ENCODE results near the gene HADH. TPM values are rescaled to one million over a fixed set of nuclear protein-coding genes. Genes with fewer than 3 reads are reported as not detected.

The HADH gene
- total RNA-seq, 1 donor from 2014 or later: 30.9 TPM

DNA sequence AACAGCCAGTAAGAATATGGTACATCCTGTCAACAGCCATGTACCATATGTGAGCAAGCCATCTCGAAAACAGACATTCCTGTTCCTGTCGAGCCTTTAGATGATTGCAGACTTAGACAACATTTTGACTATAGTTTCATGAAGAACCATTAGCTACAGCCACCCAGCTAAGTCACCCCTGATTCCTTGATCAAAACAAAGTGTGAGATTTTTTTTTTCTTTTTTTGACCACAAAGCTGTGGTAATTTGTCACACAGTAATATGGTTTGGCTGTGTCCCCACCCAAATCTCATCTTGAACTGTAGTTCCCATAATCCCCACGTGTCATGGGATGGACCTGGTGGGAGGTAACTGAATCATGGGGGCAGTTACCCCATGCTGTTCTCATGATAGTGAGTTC lies 15.2 kb upstream of the HADH start:
- Histone ChIP-seq H3K36me3 (no peaks in the 10 kb centered on the region), H3K4me1 (no peaks in the 10 kb centered on the region), H3K9me3 (no peaks in the 10 kb centered on the region), H3K27ac (no peak overlapping the region), H3K27me3 (no peaks in the 10 kb centered on the region), H3K4me3 (no peak overlapping the region)
- intact Hi-C loops (cut with DNase I): no loop called here
- TF ChIP-seq, protein P1, sequence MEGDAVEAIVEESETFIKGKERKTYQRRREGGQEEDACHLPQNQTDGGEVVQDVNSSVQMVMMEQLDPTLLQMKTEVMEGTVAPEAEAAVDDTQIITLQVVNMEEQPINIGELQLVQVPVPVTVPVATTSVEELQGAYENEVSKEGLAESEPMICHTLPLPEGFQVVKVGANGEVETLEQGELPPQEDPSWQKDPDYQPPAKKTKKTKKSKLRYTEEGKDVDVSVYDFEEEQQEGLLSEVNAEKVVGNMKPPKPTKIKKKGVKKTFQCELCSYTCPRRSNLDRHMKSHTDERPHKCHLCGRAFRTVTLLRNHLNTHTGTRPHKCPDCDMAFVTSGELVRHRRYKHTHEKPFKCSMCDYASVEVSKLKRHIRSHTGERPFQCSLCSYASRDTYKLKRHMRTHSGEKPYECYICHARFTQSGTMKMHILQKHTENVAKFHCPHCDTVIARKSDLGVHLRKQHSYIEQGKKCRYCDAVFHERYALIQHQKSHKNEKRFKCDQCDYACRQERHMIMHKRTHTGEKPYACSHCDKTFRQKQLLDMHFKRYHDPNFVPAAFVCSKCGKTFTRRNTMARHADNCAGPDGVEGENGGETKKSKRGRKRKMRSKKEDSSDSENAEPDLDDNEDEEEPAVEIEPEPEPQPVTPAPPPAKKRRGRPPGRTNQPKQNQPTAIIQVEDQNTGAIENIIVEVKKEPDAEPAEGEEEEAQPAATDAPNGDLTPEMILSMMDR (IDR thresholded peaks at IDR 0.05): no peak
- TF ChIP-seq POLR2A (IDR thresholded peaks at IDR 0.05) (no peak), POLR2AphosphoS5 (IDR thresholded peaks at IDR 0.05; ENCODE audit: insufficient read depth in 1 of 2, low read depth in 1 of 2) (no peak)
- DNase-seq (ENCODE audit: extremely low spot score in 2 of 2): no peak

DNA sequence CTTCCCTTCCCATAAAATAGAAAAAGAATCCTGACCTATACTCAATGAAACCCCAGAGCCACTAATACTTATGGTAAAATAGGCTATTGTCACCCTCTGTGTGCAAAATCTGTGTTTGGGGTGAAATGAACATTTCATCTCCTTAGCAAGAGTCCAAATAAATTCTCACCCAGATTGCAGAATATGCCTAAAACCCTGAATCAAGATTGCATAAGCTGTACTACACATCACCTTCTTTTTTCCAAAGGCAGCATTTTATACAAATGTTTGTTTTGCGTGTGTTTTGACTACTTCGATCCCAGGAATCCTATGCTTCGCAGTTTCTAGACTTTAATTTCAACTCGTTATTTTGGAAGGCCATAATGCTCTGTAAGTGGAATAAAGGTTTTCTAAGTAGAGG lies 12.2 kb upstream of the HADH start:
- intact Hi-C loops (cut with DNase I): no loop called here
- no peak for DNase-seq (ENCODE audit: extremely low spot score in 2 of 2)
- Histone ChIP-seq H3K27ac (no peak overlapping the region), H3K4me3 (no peak overlapping the region), H3K36me3 (no peaks in the 10 kb centered on the region), H3K4me1 (no peaks in the 10 kb centered on the region), H3K27me3 (no peaks in the 10 kb centered on the region), H3K9me3 (no peaks in the 10 kb centered on the region)
- TF ChIP-seq, protein P1 (IDR thresholded peaks at IDR 0.05): no peak

DNA sequence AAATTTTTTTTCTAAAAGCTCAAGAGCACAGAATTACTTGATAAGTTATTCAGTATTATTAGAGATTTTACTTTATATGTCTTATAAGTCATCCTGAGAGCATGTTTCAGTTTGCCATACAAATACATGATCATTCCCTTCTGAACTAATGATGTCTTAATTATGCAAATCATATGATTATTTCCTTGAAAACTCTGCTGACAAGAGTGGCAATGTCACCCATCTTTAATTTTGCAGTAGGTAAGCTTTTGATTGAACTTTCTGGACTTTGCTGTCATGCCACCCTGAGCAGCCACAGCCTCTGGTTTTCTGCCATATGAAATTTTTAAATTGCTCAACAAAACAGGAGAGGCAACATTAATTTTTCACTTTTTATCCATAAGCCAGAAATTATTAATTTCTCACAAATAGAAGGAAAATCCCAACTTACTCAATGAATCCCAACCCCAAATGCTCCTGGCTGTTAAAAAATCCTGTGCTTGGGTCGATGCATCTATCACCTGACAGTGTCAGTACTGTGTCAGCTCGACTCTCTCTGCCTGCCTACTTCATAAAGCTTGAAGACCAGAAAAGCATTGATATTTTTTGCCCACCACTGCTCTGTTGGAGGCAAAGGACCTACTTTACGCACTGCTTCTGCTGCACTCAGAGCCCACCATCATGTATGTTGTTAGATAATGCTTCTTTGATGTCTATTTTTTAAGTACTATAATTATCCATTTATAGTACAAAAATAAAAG lies 11.6 kb upstream of the HADH start:
- H3K4me3 ChIP-seq: no peak overlapping the region
- no peak for DNase-seq (ENCODE audit: extremely low spot score in 2 of 2)
- H3K9me3 ChIP-seq: no peaks in the 10 kb centered on the region
- H3K27ac ChIP-seq: no peak overlapping the region
- H3K4me1 ChIP-seq: no peaks in the 10 kb centered on the region
- intact Hi-C loops (cut with DNase I): no loop called here
- TF ChIP-seq, protein P1 (IDR thresholded peaks at IDR 0.05): no peak
- TF ChIP-seq POLR2AphosphoS5 (IDR thresholded peaks at IDR 0.05; ENCODE audit: insufficient read depth in 1 of 2, low read depth in 1 of 2): no peak
- TF ChIP-seq POLR2A (IDR thresholded peaks at IDR 0.05): no peak
- H3K36me3 ChIP-seq: no peaks in the 10 kb centered on the region
- H3K27me3 ChIP-seq: no peaks in the 10 kb centered on the region

DNA sequence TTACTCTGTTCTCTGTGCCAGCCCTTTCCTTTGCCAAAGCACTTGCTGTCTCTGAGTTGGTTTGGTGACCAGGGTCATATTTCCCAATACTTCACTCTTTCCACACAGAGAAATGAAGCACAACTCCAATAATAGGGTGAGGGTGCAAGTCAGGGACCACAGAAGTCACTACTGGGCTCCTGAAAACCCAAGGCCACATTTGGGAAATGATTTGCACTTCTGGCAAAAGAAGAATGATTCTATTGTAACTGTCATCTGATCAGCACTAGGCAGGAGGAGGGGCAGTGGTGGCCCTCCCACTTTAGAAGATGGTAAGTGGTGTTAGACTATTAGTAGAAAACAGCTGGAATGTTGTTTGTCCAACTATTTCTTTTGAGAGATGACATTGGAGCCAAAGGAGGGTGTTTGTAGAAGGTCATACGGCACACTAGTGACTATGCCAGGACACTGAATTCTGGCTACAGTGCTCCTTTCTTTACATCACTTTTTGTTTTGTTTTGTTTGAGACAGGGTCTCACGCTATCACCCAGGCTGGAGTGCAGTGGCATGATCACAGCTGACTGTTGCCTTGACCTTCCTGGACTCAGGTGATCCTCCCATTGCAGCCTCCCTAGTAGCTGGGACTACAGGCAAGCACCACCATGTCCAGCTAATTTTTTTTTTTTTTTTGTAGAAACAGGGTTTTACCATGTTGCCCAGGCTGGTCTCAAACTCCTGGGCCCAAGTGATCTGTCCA lies 10.8 kb upstream of the HADH start:
- intact Hi-C loops (cut with DNase I): no loop called here
- H3K36me3 ChIP-seq: no peaks in the 10 kb centered on the region
- no peak overlapping the region for H3K4me3 ChIP-seq
- H3K27ac ChIP-seq: no peak overlapping the region
- no peak for TF ChIP-seq POLR2A (IDR thresholded peaks at IDR 0.05)
- TF ChIP-seq, protein P1 (IDR thresholded peaks at IDR 0.05): no peak
- TF ChIP-seq POLR2AphosphoS5 (IDR thresholded peaks at IDR 0.05; ENCODE audit: insufficient read depth in 1 of 2, low read depth in 1 of 2): no peak
- no peaks in the 10 kb centered on the region for H3K9me3 ChIP-seq
- H3K27me3 ChIP-seq: no peaks in the 10 kb centered on the region
- no peak for DNase-seq (ENCODE audit: extremely low spot score in 2 of 2)
- H3K4me1 ChIP-seq: no peaks in the 10 kb centered on the region

All from vagina (tissue), 2 donors.